Astrocyte (in vitro differentiated cells and primary cell): ENCODE data around the gene ETV6. TPM values are rescaled to one million over a fixed set of nuclear protein-coding genes. Genes with fewer than 3 reads are reported as not detected.

Experiments used
- DNase-seq: peaks from one replicate; pipeline ENCODE4 v3.0.0-alpha.2; 2010; ENCODE audit warnings: low read depth
- FAIRE-seq: peaks from 2 replicates; lab custom pipeline; 2011; peaks lifted over from hg19 to GRCh38; lab: Jason Lieb, UNC
- H2AFZ ChIP-seq: 2 replicates; pipeline ENCODE4 v1.6.0; 2012; ENCODE audit warnings: low read depth, low read length, inconsistent platforms
- H3K27ac ChIP-seq: 2 replicates; pipeline ENCODE4 v1.5.1; 2011; ENCODE audit warnings: low read depth, low read length, inconsistent platforms
- H3K27me3 ChIP-seq: 2 replicates; pipeline ENCODE4 v1.6.0; 2011; ENCODE audit warnings: low read length, inconsistent platforms; ENCODE audit not compliant: insufficient read depth
- H3K36me3 ChIP-seq: 2 replicates; pipeline ENCODE4 v1.5.1; 2011; ENCODE audit warnings: low read length, inconsistent platforms; ENCODE audit not compliant: insufficient read depth
- H3K4me1 ChIP-seq: 2 replicates; pipeline ENCODE4 v1.5.1; 2011; ENCODE audit warnings: low read length, inconsistent platforms; ENCODE audit not compliant: insufficient read depth
- H3K4me2 ChIP-seq: 2 replicates; pipeline ENCODE4 v1.6.0; 2012; ENCODE audit warnings: low read length, inconsistent platforms
- H3K4me3 ChIP-seq: 2 replicates; pipeline ENCODE4 v1.5.1; 2011; ENCODE audit warnings: low read depth, mild to moderate bottlenecking, low read length, inconsistent platforms; ENCODE audit not compliant: insufficient read depth
- H3K79me2 ChIP-seq: 2 replicates; pipeline ENCODE4 v1.6.0; 2012; ENCODE audit warnings: mild to moderate bottlenecking, low read length, inconsistent platforms; ENCODE audit not compliant: insufficient read depth
- H3K9ac ChIP-seq: 2 replicates; pipeline ENCODE4 v1.6.0; 2012; ENCODE audit warnings: mild to moderate bottlenecking, low read length, inconsistent platforms
- H3K9me3 ChIP-seq: 2 replicates; pipeline ENCODE4 v1.5.1; 2012; ENCODE audit warnings: low read depth, mild to moderate bottlenecking, low read length, inconsistent platforms; ENCODE audit not compliant: insufficient read depth
- H4K20me1 ChIP-seq: 2 replicates; pipeline ENCODE4 v1.6.0; 2012; ENCODE audit warnings: low read length, inconsistent platforms; ENCODE audit not compliant: insufficient read depth
- H3K27ac Mint-ChIP-seq: one replicate; pipeline ENCODE4 v1.8.0; 2021; ENCODE audit warnings: mild to moderate bottlenecking, mixed read lengths; ENCODE audit not compliant: unreplicated experiment
- H3K27me3 Mint-ChIP-seq: one replicate; pipeline ENCODE4 v1.8.0; 2021; ENCODE audit warnings: low read depth, mixed read lengths; ENCODE audit not compliant: unreplicated experiment
- H3K36me3 Mint-ChIP-seq: one replicate; pipeline ENCODE4 v1.8.0; 2021; ENCODE audit warnings: low read depth, mixed read lengths; ENCODE audit not compliant: unreplicated experiment
- H3K4me1 Mint-ChIP-seq: one replicate; pipeline ENCODE4 v1.8.0; 2021; ENCODE audit warnings: low read depth, mixed read lengths; ENCODE audit not compliant: unreplicated experiment
- H3K4me3 Mint-ChIP-seq: one replicate; pipeline ENCODE4 v1.8.0; 2021; ENCODE audit warnings: mild to moderate bottlenecking, moderate library complexity, mixed read lengths; ENCODE audit not compliant: unreplicated experiment
- H3K9me3 Mint-ChIP-seq: one replicate; pipeline ENCODE4 v1.8.0; 2021; ENCODE audit warnings: mild to moderate bottlenecking, mixed read lengths; ENCODE audit not compliant: unreplicated experiment
- CTCF ChIP-seq: IDR thresholded peaks from 2 replicates; pipeline ENCODE4 v1.5.1; 2011; ENCODE audit warnings: low read depth, mild to moderate bottlenecking, inconsistent platforms, low read length, moderate library complexity; ENCODE audit not compliant: insufficient read depth
- EZH2 ChIP-seq: IDR thresholded peaks from 2 replicates; pipeline ENCODE4 v1.6.1; 2012; ENCODE audit warnings: mild to moderate bottlenecking, low read length, inconsistent platforms; ENCODE audit not compliant: insufficient read depth
- total RNA-seq: library from RNA; stranded (reverse); gene quantifications from 2 replicates; pipeline ENCODE4 v1.2.1, GENCODE V29; 2021

ETV6 gene
- total RNA-seq, 1 donor from 2014 or later: 41.2 TPM

- TF ChIP-seq CTCF (no peak), EZH2 (no peak)
- Histone ChIP-seq H3K27me3 (no peaks in the 10 kb centered on the region), H3K4me3 (no peak overlapping the region), H3K4me2 (peak overlapping the region; percentile 52), H3K36me3 (no peaks in the 10 kb centered on the region), H3K79me2 (no peaks in the 10 kb centered on the region), H3K9ac (peak overlapping the region; percentile 5), H3K9me3 (no peaks in the 10 kb centered on the region), H2AFZ (no peak overlapping the region), H3K27ac (peak overlapping the region; percentile 69), H3K4me1 (peaks cover 12% of the 10 kb centered on the region), H4K20me1 (no peaks in the 10 kb centered on the region)
- Mint-ChIP-seq H3K36me3 (no peaks in the 10 kb centered on the region), H3K4me1 (peaks cover 3% of the 10 kb centered on the region), H3K9me3 (peaks cover 8% of the 10 kb centered on the region), H3K27me3 (peaks cover 10% of the 10 kb centered on the region), H3K27ac (no peak overlapping the region), H3K4me3 (no peak overlapping the region)
- FAIRE-seq: peak; percentile 82
- DNase-seq: peak; percentile 97
These were observed 292.3 kb downstream of the ETV6 start for GRCh38 chr12:11941606-11942337.

GRCh38 chr12:11943919-11944700 is 294.6 kb downstream of the ETV6 start:
- H3K79me2 ChIP-seq: no peaks in the 10 kb centered on the region
- no peak for TF ChIP-seq EZH2
- no peak for TF ChIP-seq CTCF
- H3K27me3 ChIP-seq: peaks cover 6% of the 10 kb centered on the region
- no peak overlapping the region for H3K9ac ChIP-seq
- Mint-ChIP-seq H3K4me1 (peaks cover 3% of the 10 kb centered on the region), H3K27me3 (peaks cover 17% of the 10 kb centered on the region), H3K4me3 (no peak overlapping the region), H3K27ac (no peak overlapping the region), H3K36me3 (no peaks in the 10 kb centered on the region), H3K9me3 (peaks cover 8% of the 10 kb centered on the region)
- no peak overlapping the region for H3K4me3 ChIP-seq
- peak; percentile 30 for DNase-seq
- H3K9me3 ChIP-seq: no peaks in the 10 kb centered on the region
- no peak overlapping the region for H3K27ac ChIP-seq
- H3K4me2 ChIP-seq: no peak overlapping the region
- H3K4me1 ChIP-seq: peaks cover 12% of the 10 kb centered on the region
- H2AFZ ChIP-seq: no peak overlapping the region
- no peaks in the 10 kb centered on the region for H4K20me1 ChIP-seq
- H3K36me3 ChIP-seq: no peaks in the 10 kb centered on the region
- FAIRE-seq: no peak
